Measurements from ENCODE around the gene SDK1.
A peak's percentile ranks its signal among the peaks of the same experiment; 100 is the strongest.

The SDK1 gene

GRCh38 chr7:3969286-3969685 is 668.2 kb downstream of the SDK1 start:
- no peak for DNase-seq

DNA sequence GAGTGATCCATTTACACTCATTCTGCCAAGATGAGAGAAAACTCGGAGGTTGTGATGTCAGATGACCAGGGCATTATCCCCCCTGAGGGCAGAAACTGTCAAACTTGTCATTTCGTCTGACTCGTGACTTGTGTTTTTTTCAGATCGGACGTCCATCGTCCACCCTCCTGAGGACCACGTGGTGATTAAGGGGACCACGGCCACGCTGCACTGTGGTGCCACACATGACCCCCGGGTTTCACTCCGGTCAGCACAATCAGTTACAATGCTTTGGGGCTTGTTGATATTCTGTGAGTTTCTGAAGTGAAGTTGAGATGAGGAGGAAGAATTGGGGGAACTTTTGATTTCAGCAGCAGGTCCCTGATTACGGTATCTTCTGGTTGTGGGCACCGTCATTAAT is 670.3 kb downstream of the SDK1 start:
- no peak for DNase-seq

DNA sequence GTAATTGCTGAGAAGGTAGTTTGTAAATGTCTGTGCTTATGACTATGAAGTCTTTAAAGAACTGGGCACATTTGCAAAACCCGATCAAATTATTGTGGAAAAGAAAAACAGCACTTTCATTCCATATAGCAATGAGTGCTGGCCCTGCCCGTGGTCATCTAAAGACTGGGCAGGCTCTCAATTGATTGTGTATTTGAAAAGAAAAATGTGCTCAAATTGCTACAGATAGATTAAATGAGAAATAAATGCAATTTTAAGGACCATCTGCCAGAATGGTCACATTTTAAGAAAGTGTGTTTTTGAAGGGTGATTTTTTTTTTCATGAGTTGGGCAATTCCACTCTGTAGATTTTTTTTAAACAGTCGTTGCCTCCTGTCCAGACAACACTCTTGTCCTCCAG is 672.2 kb downstream of the SDK1 start:
- no peak for DNase-seq

DNA sequence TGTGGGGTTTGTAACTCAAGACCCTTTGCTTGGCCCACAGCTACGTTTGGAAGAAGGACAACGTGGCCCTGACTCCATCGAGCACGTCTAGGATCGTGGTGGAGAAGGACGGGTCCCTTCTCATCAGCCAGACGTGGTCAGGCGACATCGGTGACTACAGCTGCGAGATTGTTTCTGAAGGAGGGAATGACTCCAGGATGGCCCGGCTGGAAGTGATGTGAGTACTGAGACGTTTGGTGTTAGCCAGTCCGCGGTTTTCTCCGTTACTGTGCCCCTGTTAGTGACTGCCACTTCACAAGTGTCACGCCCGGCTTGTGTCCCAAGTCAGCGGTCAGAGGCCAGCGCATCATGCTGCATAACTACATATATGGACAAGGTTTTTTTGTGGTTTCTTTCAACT is 673.3 kb downstream of the SDK1 start:
- DNase-seq: no peak

GRCh38 chr7:3975371-3975770 is 674.3 kb downstream of the SDK1 start:
- DNase-seq: no peak

DNA sequence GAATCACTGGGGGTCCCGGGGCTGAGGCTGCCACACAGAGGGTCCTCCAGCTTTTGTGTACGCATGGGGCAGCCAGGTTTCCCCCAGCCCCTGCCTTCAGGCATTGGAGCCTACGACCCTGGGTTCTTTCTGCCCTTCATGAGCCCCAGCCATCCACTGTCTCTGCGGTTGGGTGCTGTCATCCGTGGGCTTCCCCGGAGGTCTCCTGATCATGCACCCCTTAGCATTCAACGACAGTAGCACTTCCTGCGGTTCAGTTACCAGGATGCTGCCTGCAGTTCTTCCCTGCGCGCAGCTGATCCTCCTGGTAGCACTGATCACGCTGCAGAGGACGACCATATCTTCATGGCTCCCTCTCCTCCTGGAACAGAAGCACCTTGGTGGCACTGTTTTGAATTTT is 676.3 kb downstream of the SDK1 start:
- no peak for DNase-seq

DNA sequence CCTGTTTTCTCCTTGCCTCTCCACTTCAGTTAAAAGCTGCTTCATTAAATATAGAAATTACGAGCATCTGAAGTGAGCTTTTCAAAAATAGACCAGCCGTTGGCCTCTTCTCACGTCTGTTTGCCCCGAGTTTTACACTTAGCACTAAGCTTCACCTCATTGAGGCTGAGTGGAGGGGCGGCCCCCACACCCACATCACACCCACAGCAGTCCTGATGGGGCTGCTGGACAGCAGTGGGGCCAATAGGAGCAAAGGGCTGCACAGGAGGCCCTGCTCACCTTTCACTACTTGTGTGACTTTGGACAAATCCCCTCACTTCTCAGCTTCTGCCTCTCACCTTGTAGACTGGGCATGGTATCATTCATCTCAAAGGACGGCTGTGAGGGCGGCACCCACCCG is 677.8 kb downstream of the SDK1 start:
- DNase-seq: no peak

DNA sequence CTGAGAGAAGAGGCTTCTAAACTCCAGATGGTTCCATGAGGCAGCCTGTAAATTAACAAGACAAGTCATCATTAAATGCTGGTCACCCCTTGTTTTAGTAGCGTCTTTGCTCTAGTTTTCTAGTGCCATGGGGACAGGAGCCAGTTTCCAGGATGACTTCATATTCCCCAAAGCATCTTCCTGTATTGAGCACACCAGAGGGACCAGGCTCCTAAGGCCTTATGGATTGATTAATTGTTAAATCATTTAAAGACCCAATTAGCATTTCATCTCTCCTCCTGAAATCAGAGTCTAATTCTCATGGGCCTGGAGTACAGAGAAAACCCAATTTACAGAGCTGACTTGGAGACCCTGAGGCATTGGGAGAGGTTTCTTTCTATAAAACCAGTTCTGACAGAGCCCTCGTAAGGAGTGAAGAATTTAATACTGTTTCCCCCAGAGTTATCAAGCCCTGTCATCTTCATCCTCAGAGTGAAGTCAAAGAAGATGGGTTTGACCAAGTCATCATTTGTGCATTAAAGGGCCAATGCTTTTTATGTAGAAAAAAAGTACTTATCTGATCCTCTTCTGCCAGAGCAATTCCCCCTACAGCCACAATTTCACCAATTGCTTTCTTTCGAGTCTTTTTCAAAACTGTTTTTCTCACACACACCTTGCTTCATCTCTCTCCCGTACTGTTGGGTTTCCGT is 678.7 kb downstream of the SDK1 start:
- no peak for DNase-seq

GRCh38 chr7:3980300-3980643 is 679.2 kb downstream of the SDK1 start:
- no peak for DNase-seq

- DNase-seq: no peak
Measured at GRCh38 chr7:3981281-3981680, 680.2 kb downstream of the SDK1 start.

DNA sequence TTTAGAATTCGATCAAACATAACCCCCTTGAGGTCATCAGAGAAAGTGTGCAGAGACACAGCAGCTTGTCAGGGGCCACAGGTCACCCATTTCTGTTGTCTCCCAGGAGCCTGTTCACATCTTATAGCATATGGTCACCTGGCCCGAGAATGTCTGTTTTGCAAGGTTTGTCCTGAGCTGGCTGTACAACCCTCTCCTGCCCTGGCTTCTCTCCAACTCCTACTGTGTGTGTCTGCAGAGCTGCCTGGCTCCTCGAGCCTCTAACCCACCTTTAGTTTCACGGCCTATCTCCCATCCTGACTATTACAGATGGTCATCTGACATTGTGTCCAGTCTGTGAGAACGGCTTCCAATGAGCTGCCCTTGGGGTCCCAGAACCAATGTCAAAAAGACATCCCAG is 683.4 kb downstream of the SDK1 start:
- no peak for DNase-seq

DNA sequence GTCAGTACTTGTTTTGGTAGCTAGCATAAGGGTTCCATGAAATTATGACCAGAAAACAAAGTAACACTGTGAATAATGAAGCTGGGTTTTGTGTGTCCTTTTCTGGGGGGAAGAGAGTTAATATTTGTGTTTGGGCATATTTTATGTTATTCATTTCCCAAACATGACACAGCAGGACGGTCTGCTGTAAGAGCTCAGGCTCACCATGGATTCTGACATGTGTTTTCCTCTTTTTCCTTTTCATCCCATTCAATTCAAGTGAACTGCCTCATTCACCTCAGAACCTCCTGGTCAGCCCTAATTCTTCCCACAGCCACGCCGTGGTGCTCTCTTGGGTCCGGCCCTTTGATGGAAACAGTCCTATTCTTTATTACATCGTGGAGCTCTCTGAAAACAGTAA is 685.9 kb downstream of the SDK1 start:
- DNase-seq: no peak

DNA sequence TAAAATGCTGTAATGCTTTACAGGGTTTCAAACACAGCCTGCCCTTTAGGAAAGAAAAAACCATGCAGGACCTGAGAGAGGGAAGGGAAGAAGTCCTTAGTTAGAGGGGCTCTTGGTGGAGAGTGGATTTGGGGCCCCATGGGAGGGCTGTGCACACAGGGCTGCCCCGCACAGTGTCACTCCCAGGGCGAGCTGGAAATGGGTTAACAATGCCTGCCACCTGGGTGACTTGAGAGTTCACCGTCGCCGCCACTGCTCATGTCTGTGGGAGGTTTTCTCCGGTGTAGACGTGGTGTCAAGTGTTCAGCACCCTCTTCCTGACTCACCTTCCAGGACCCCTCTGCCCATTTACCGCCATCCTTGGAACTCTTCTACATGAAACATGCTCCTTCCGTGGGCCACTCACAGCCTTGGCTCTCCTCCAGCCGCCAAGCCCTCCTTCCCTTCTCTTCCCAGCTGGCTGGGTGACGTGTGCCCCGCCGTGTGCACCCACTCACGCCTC is 686.4 kb downstream of the SDK1 start:
- DNase-seq: no peak

GRCh38 chr7:3989723-3990122 is 688.7 kb downstream of the SDK1 start:
- DNase-seq: no peak

DNA sequence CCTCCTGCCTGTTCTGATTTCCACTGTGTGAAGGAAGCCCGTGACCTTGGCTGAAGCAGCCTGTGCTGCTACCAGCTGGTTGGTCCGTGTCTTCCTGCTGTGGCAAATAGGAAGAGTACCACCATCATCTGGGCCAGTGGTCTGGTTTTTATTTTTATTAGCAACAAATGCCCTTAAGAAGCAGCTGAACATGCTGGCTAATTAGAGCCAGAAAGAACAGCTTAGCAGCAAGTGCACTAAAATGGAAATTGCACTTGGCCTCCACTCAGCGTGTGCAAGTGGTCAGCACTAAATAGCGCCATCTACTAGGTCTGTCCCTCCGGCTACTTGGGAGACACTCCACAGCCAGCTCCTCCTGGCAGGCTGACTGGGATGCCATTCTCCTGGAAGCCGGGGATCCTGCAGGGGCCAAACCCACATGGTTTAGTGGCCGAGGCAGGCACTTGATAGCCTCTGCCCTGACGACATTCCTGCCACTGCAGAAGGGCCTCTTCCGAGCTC is 690.7 kb downstream of the SDK1 start:
- no peak for DNase-seq

DNA sequence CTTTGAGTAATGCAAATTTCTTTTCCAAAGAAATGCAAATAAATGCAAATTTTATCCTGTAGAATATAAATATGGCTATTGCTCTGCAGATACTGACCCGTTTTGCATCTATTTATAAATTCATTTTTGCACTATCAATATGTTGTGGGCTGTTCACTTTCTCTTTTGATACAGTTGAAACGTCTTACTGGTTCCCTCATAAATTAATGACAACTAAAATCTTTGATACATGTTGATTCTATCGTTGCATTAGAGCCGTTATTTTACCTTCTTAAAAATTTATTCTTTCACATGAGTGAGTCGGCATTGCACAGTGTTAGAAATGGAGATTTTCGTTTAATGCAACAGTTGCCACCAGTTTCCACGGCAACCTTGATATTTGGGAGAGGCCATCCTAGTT is 691.8 kb downstream of the SDK1 start:
- peak; percentile 59 for DNase-seq

DNA sequence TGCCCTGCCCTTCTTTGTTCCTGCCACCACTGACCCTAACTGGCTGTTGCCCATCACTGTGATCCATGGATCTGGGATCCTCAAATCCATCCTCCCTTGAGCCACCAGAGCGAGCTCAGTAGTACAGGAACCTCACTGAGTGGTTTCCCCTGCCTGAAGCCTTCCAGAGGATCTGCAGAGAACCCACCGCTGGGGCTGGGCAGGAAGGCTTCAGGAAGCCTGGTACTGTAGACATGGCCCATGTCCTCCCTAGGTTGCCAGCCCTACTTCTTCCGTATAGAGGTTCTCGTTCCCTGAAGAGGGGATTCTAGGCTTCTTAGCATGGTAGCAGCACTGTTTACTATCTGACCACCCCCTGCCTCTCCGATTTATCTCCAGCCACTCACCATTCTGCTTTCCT is 693.7 kb downstream of the SDK1 start:
- no peak for DNase-seq

DNA sequence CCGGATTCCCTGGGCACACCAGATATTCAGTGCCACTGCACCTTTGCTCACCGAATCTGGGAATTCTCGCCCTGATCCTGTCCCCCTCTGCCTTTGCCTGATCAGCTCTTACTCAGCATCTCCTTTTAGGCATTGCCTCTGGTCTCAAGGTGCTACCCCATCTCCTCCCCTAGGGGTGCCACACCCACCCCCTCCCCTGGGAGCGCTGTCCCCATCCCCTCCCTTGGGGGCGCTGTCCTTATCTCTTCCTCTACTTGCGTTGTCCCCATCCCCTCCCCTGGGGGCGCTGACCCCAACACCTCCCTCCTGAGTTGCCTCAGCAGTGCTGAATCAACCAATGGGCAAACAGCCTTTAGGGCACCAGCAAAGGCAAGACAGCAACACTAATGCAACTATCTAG is 694.1 kb downstream of the SDK1 start:
- no peak for DNase-seq

DNA sequence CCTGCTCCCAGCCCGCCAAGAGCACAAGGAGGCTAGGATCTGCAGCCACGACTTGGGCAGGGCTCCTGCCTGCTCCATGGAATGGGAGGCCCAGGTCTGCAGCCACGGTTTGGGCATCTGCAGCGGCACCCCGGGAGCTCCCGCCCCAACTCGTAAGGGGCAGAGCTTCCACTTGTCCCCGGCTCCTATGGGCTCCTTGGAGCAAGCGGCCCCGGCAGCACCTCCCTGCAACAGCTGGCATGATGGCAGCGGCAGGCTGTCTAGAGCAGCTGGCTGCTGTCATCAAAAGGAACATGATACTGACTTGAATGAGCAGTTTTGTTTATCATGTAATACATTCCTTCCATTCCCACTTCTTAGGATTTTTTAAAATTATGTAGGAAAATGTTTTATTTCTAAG is 697.0 kb downstream of the SDK1 start:
- DNase-seq: no peak

DNA sequence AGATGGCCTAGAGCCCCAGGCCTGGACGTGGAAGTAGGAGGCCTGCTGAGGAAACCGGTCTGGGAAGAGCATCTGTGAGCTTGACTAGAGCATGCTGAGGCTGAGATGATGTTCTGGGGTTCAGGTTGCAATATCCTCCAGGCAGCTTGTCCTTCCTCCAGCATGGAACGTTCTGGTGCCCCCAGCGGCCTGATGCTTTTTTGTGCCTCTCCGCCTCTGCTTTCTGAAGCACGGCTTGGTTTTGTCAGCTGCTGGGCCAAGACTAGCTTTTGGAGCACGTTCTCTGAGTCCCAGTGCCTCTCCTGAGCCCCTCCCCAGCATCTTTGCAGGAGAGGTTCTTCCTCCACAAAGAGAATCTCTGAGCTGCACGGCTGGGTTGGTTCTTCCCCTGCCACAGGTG is 699.1 kb downstream of the SDK1 start:
- no peak for DNase-seq

DNA sequence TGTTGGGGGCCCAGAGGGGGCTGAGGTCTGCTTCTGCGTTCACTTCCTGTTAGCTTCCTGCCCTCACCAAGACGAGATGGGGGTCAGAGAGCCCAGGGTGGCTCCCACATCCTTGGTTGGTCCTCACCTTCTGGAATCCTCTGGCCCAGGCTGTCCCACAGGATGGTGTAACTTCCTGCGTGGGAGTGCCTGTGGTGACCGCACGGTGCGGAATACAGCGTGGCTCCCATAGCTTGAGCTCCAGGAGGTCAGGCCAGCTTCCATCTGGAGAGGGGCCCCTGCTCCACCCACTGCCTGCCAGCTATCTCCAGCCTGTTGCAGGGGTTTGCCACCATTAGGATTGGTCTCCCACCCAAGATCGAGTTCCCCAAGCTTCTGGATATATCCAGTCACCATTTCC is 699.9 kb downstream of the SDK1 start:
- DNase-seq: no peak

DNA sequence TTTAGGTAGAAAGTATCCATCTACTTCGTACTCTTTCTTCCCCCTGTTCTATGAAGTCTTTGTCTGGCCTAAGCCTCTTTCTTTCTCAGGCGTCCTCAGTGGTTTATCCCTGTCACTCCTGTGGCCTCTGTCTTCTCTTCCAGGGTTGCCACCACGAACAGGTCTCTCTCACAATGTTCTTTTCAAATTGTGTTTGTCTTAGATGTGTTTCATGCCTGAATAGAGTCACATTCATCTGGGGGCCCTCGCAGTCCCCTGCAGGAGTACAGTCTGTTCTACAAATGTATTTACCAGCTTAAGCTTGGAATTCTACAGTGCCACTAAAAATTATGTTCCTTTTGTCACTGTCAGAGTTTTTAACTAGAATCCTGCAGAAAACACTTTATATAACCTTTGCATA is 700.7 kb downstream of the SDK1 start:
- no peak for DNase-seq

DNA sequence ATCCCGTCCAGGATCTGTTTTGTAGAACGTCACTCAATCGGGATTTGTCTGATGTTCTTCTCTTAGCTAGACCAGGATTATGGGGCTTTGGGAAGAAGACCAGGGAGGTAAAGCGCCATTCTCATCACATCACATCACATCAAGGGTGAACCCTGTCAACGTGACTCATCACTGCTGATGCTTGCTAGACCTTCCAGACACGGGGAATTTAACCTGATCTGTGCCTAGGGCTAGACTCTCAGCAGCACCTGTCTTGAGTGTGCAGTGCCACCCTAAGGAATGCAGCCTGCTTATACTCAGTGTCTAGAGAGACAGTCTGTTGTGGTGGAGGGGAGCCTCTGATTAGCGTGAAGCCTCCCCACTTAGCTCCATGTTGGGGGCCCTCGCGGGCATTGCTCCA is 702.5 kb downstream of the SDK1 start:
- DNase-seq: no peak

- no peak for DNase-seq
Measured at GRCh38 chr7:4006687-4007086, 705.6 kb downstream of the SDK1 start.
